PC-3 (cell line): ENCODE results near the gene SULT6B1. TPM values are rescaled to one million over a fixed set of nuclear protein-coding genes. Genes with fewer than 3 reads are reported as not detected.

Experiments used
- ATAC-seq: fragments of 200-7000 bp; cut with Tn5 transposase; 2 replicates; pipeline ENCODE4 v1.9.1; 2020; ENCODE audit warnings: mild to moderate bottlenecking, moderate library complexity
- BruUV-seq: library from RNA; stranded (reverse); fragments of 400-500 nt; replicated peaks from 2 replicates; lab custom pipeline; 2021; lab: Mats Ljungman, UMichigan
- CTCF ChIA-PET: fragments of 300-600 bp; sonication (Branson Sonifier 250); formaldehyde crosslinking; loops from one replicate; lab custom pipeline; 2022; ENCODE audit warnings: antibody characterized with exemption; lab: Charles Lee
- POLR2A ChIA-PET: fragments of 300-600 bp; sonication (Branson Sonifier 250); formaldehyde crosslinking; loops from one replicate; lab custom pipeline; 2022; ENCODE audit warnings: antibody characterized with exemption; ENCODE audit not compliant: unreplicated experiment; lab: Charles Lee
- DNase-seq: peaks from one replicate; pipeline ENCODE4 v3.0.0-alpha.2; 2015
- H2AFZ ChIP-seq: fragments of 300-600 bp; sonication (generic); 2 replicates; pipeline ENCODE4 v1.6.0; 2016; ENCODE audit warnings: antibody characterized with exemption, low read length
- H3F3A ChIP-seq: fragments of 300-600 bp; sonication (generic); one replicate; pipeline ENCODE4 v1.6.0; 2017; ENCODE audit warnings: antibody characterized with exemption, low read length, control low read depth, mild to moderate bottlenecking; ENCODE audit not compliant: unreplicated experiment
- H3K27ac ChIP-seq: fragments of 300-600 bp; sonication (generic); 2 replicates; pipeline ENCODE4 v1.5.1; 2016; ENCODE audit warnings: mild to moderate bottlenecking, low read length
- H3K27me3 ChIP-seq: fragments of 300-600 bp; sonication (generic); 2 replicates; pipeline ENCODE4 v1.6.1; 2016; ENCODE audit warnings: low read length, mixed read lengths
- H3K36me3 ChIP-seq: fragments of 300-600 bp; sonication (generic); 2 replicates; pipeline ENCODE4 v1.6.1; 2016; ENCODE audit warnings: low read depth, mixed run types, low read length, mixed read lengths
- H3K4me1 ChIP-seq: fragments of 300-600 bp; sonication (generic); 2 replicates; pipeline ENCODE4 v1.5.1; 2016; ENCODE audit warnings: low read length; ENCODE audit not compliant: insufficient read depth
- H3K4me2 ChIP-seq: fragments of 300-600 bp; sonication (generic); 2 replicates; pipeline ENCODE4 v1.6.0; 2016; ENCODE audit warnings: low read length
- H3K4me3 ChIP-seq: fragments of 300-600 bp; sonication (generic); 2 replicates; pipeline ENCODE4 v1.5.1; 2016; ENCODE audit warnings: mild to moderate bottlenecking, low read length, mixed read lengths
- H3K79me2 ChIP-seq: fragments of 300-600 bp; sonication (generic); 2 replicates; pipeline ENCODE4 v1.6.1; 2017; ENCODE audit warnings: low read length, mixed read lengths
- H3K9ac ChIP-seq: fragments of 300-600 bp; sonication (generic); 2 replicates; pipeline ENCODE4 v1.6.0; 2016; ENCODE audit warnings: mild to moderate bottlenecking, low read length
- H3K9me2 ChIP-seq: fragments of 300-600 bp; sonication (generic); replicated peaks from 2 replicates; pipeline ENCODE4 v1.6.1; 2016; ENCODE audit warnings: mixed run types, low read length, mixed read lengths
- H3K9me3 ChIP-seq: fragments of 300-600 bp; sonication (generic); 2 replicates; pipeline ENCODE4 v1.6.1; 2016; ENCODE audit warnings: low read length, mixed read lengths
- H4K20me1 ChIP-seq: fragments of 300-600 bp; sonication (generic); 2 replicates; pipeline ENCODE4 v1.6.1; 2016; ENCODE audit warnings: low read length, mixed read lengths
- CTCF ChIP-seq: fragments of 300-600 bp; sonication (generic); conservative IDR thresholded peaks from 2 replicates; pipeline ENCODE4 v1.5.1; 2017; ENCODE audit warnings: antibody characterized with exemption, low read depth, mild to moderate bottlenecking, low read length
- EZH2 ChIP-seq: fragments of 300-600 bp; sonication (generic); IDR thresholded peaks from one replicate; pipeline ENCODE4 v1.6.1; 2017; ENCODE audit warnings: antibody characterized with exemption, mild to moderate bottlenecking, low read length; ENCODE audit not compliant: unreplicated experiment
- EZH2phosphoT487 ChIP-seq: fragments of 300-600 bp; sonication (generic); IDR thresholded peaks from 2 replicates; pipeline ENCODE4 v1.6.1; 2018; ENCODE audit warnings: mild to moderate bottlenecking, antibody characterized with exemption, low read length, borderline replicate concordance
- intact Hi-C: fragments of 100-400 bp; cut with micrococcal nuclease; formaldehyde crosslinking; loops from 2 replicates; pipeline ENCODE4 v1.9.0; 2023
- total RNA-seq: library from RNA; depleted of rRNA; stranded (reverse); fragments of >200 nt; gene quantifications from 2 replicates; pipeline ENCODE4 v1.2.3, GENCODE V29; 2014

The SULT6B1 gene
- total RNA-seq, 1 experiment from 2014 or later = not detected

- BruUV-seq = no TSS peak
- no peaks in the 10 kb centered on the region for H3K9me2 ChIP-seq
Measured at GRCh38 chr2:37180640-37181039, 7.8 kb downstream of the SULT6B1 start.

GRCh38 chr2:37180006-37180639, 8.3 kb downstream of the SULT6B1 start:
- ChIA-PET CTCF (no interaction called here), POLR2A (no interaction called here)
- H3K4me2 ChIP-seq = no peak overlapping the region
- TF ChIP-seq EZH2 (no peak), EZH2phosphoT487 (no peak), CTCF (no peak)
- H3K9me3 ChIP-seq = no peaks in the 10 kb centered on the region
- H3K27ac ChIP-seq = no peak overlapping the region
- H3K79me2 ChIP-seq = no peaks in the 10 kb centered on the region
- no peaks in the 10 kb centered on the region for H3K9me2 ChIP-seq
- ATAC-seq (no peak), DNase-seq (no peak)
- intact Hi-C loops = no loop called here
- H3K4me1 ChIP-seq = no peaks in the 10 kb centered on the region
- H3K36me3 ChIP-seq = no peaks in the 10 kb centered on the region
- H2AFZ ChIP-seq = peak overlapping the region; percentile 40; the same call in 1 of the 2 replicates
- H3K4me3 ChIP-seq = no peak overlapping the region
- no peaks in the 10 kb centered on the region for H3K27me3 ChIP-seq
- BruUV-seq = no TSS peak
- H4K20me1 ChIP-seq = no peaks in the 10 kb centered on the region
- no peaks in the 10 kb centered on the region for H3F3A ChIP-seq
- no peak overlapping the region for H3K9ac ChIP-seq

More at GRCh38 chr2:37180640-37181039, 7.8 kb downstream of the SULT6B1 start:
- no peaks in the 10 kb centered on the region for H3K36me3 ChIP-seq
- no peak for DNase-seq
- no peaks in the 10 kb centered on the region for H3K9me3 ChIP-seq
- POLR2A ChIA-PET = no interaction called here
- ATAC-seq = no peak
- CTCF ChIA-PET = no interaction called here
- H3K4me3 ChIP-seq = no peak overlapping the region
- H3K9ac ChIP-seq = no peak overlapping the region
- no peaks in the 10 kb centered on the region for H4K20me1 ChIP-seq
- no peaks in the 10 kb centered on the region for H3K27me3 ChIP-seq
- intact Hi-C loops = no loop called here
- H3K4me1 ChIP-seq = no peaks in the 10 kb centered on the region
- no peaks in the 10 kb centered on the region for H3K79me2 ChIP-seq
- no peaks in the 10 kb centered on the region for H3F3A ChIP-seq
- H3K27ac ChIP-seq = no peak overlapping the region
- TF ChIP-seq CTCF (no peak), EZH2 (no peak), EZH2phosphoT487 (no peak)
- H3K4me2 ChIP-seq = no peak overlapping the region
- no peak overlapping the region for H2AFZ ChIP-seq

DNA sequence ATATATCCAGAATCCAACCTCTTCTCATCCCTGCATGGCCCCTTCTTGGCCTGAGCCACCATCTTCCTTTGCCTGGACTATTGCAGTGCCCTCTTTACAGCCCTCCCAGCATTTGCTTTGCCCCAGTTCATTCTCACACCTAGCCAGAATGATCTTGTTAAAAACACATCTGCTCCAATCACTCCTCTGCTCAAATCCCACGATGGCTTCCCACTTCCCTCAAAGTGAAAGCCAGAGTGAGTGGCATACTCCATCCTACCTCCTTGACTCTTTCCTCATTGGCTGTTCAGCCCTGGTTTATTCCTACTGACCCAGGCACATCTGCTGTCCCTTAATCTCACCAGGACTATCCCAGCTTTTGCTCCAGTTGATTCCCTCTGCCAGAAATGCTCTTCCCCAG, 14.7 kb downstream of the SULT6B1 start:
- intact Hi-C loops = no loop called here
- Histone ChIP-seq H3K36me3 (no peaks in the 10 kb centered on the region), H3K27me3 (no peaks in the 10 kb centered on the region), H3K4me3 (no peak overlapping the region), H3K4me2 (no peak overlapping the region), H3K79me2 (no peaks in the 10 kb centered on the region), H3K9me3 (no peaks in the 10 kb centered on the region), H3F3A (no peaks in the 10 kb centered on the region), H2AFZ (no peak overlapping the region), H3K9me2 (no peaks in the 10 kb centered on the region), H3K4me1 (no peaks in the 10 kb centered on the region), H3K27ac (no peak overlapping the region), H3K9ac (no peak overlapping the region), H4K20me1 (no peaks in the 10 kb centered on the region)
- no peak for TF ChIP-seq EZH2
- no peak for TF ChIP-seq EZH2phosphoT487
- TF ChIP-seq CTCF = no peak
- no peak for ATAC-seq
- no peak for DNase-seq
- ChIA-PET POLR2A (no interaction called here), CTCF (no interaction called here)
- BruUV-seq = no TSS peak
